GM10248 (cell line): ENCODE measurements around the gene IQSEC1.
"Not testable (repeated sequence)": the region's sequence is repeated elsewhere in the genome, so short reads cannot be mapped to it uniquely, and the experiment has no call there.

Experiments
- CTCF ChIA-PET: fragments of 300-600 bp; sonication (Branson Sonifier 250); formaldehyde crosslinking; extraction: SDS; loops from one replicate; lab custom pipeline; 2021; ENCODE audit warnings: antibody characterized with exemption; lab: Yijun Ruan, JAX
- POLR2A ChIA-PET: fragments of 350-650 bp; sonication (Branson Sonifier 250); formaldehyde crosslinking; extraction: SDS; loops from one replicate; lab custom pipeline; 2020; ENCODE audit warnings: antibody characterized with exemption; lab: Yijun Ruan, JAX
- DNase-seq: peaks from one replicate; pipeline ENCODE4 v3.0.0; 2012; ENCODE audit errors: extremely low spot score
- TF ChIP-seq, protein P1 (sequence below): IDR thresholded peaks from 2 replicates; pipeline ENCODE4 v1.5.1; 2012; ENCODE audit warnings: mild to moderate bottlenecking, low read depth; ENCODE audit errors: extremely low read depth, missing control alignments, control extremely low read depth

Gene IQSEC1

DNA sequence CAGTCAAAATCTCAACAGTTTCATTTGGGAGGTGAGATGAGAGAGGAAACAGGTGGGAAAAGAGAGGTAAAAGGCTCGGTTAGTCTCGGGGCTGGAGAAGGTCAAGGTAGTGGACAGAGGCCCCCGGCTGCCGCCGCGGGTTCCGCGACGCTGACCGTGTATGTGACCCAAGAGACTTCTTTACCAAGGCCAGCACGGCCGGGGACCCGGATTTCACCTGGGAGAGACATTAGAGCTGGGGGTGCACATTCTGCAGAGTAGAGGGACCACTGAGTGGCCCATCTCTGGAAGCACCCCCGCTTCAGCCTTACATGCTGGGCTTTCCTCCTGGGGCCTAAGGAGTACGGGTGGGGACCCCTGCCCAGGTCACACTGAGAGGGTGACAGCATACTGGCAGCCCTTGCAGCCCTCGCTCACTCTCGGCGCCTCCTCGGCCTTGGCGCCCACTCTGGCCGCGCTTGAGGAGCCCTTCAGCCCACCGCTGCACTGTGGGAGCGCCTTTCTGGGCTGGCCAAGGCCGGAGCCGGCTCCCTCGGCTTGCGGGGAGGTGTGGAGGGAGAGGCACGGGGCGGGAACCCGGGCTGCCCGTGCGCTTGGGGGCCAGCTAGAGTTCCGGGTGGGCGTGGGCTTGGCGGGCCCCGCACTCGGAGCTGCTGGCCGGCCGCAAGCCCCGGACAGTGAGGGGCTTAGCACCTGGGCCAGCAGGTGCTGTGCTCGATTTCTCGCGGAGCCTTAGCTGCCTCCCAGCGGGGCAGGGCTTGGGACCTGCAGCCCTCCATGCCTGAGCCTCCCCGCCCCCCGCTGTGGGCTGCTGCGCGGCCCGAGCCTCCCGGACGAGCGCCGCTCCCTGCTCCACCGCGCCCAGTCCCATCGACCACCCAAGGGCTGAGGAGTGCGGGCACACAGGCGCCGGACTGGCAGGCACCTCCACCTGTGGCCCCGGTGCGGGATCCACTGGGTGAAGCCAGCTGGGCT, 190.6 kb downstream of the IQSEC1 start:
- TF ChIP-seq, protein P1, sequence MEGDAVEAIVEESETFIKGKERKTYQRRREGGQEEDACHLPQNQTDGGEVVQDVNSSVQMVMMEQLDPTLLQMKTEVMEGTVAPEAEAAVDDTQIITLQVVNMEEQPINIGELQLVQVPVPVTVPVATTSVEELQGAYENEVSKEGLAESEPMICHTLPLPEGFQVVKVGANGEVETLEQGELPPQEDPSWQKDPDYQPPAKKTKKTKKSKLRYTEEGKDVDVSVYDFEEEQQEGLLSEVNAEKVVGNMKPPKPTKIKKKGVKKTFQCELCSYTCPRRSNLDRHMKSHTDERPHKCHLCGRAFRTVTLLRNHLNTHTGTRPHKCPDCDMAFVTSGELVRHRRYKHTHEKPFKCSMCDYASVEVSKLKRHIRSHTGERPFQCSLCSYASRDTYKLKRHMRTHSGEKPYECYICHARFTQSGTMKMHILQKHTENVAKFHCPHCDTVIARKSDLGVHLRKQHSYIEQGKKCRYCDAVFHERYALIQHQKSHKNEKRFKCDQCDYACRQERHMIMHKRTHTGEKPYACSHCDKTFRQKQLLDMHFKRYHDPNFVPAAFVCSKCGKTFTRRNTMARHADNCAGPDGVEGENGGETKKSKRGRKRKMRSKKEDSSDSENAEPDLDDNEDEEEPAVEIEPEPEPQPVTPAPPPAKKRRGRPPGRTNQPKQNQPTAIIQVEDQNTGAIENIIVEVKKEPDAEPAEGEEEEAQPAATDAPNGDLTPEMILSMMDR: no peak
- no peak for DNase-seq
- CTCF ChIA-PET: interaction anchor here (2.2 to 4.8 kb wide), 2 partner anchors 9 to 13 kb away, joined by 10 to 31 read pairs; no protein-coding TSS in a partner anchor
- POLR2A ChIA-PET: no interaction called here

DNA sequence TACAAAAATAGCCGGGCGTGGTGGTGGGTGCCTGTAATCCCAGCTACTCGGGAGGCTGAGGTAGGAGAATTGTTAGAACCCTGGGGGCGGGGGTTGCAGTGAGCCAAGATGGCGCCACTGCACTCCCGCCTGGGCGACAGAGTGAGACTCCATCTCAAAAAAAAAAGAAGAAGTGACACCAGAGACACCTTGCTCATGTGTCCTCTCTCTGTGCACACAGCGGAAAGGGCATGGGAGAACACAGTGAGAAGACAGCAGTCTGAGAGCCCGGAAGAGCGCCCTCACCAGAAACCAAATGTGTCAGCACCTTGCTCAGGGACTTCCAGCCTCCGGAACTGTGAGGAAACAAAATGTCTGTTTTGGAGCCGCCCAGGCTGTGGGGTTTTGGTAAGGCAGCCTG, 191.4 kb downstream of the IQSEC1 start:
- CTCF ChIA-PET: interaction anchor here (1.9 kb wide), 1 partner anchor 10 kb away, joined by 14 read pairs; no protein-coding TSS in a partner anchor
- DNase-seq, POLR2A ChIA-PET: not testable (repeated sequence)

DNA sequence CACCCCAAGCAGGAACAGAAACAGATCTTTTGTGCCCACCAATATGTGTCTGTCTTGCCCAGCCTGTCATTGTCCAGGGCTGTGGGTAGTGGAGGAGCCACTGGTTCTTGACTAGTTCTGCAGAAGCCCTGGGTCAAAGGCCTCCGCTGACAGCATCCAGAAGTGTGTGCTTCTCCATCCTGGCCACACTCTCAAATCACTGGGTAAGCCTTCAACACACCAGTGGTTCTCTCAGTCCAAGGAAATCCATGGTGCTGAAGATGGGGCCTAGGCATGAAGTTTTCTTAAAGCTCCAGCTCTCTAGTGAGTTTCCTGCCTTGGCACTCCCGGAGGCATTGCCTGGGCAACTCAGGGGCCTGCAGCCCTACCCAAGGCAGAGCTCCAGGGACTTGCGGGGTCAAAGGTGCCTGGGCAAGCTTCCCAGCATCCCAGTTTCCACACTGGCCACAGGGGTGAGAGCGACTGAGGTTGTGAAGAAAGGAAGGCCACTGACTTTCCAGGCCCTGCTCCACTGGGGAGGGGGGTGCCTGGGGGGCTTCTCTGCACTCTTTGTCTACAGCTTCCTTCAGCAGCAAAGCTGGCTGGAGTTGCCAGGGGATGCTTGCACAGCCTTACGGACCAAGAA, 193.9 kb downstream of the IQSEC1 start:
- TF ChIP-seq, protein P1: no peak
- CTCF ChIA-PET: interaction anchor here (0.9 to 2.4 kb wide), 4 partner anchors 8 to 116 kb away, joined by 3 to 14 read pairs (median 4); no protein-coding TSS in a partner anchor
- no peak for DNase-seq
- POLR2A ChIA-PET: no interaction called here

DNA sequence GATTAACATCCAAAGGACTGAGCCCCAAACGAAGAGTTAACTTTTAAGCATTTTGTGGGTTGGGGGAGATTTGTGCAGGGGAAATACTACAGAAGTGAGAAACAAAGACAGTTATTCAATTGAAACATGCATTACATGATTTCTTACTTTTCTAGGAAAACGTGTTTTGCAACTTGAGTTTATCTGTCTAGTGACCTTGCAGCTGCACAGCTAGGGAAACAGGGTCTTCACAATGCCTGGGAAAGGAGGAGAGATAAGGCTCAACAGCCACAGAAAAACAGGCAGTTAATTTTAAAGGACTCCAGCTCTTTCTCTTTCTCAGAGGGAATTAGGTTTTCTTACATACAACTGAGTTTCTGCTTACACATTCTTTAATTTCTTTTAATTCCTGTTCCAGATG, 194.5 kb downstream of the IQSEC1 start:
- CTCF ChIA-PET: interaction anchor here (1.0 to 2.4 kb wide), 4 partner anchors 9 to 19 kb away, joined by 3 to 14 read pairs (median 4); no protein-coding TSS in a partner anchor
- DNase-seq, POLR2A ChIA-PET: not testable (repeated sequence)

DNA sequence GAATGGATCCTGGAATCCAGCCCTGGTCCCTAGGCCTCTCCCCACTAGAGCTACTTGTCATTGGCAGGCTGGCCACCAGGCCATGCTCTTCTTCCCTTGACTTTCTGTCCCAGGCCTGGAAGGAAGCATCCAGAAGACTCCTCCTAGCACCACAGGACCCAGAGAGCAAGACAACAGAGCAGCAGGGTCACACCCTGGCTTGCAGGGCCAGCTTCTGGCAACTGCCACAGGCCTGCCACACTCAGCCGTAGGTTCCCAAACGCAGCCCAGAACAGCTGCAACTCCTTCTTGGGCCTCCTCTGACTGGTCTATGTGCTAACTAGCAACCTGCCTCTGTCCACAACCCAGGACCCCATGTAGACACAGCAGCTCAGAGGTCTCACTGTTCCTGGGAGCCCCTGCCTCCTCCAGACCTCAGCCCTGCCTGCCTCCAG, 195.1 kb downstream of the IQSEC1 start:
- POLR2A ChIA-PET: no interaction called here
- CTCF ChIA-PET: interaction anchor here (0.8 to 2.7 kb wide), 7 partner anchors 9 to 106 kb away, joined by 3 to 15 read pairs (median 6); partner anchors contain the start of gene RPL32
- no peak for DNase-seq
- TF ChIP-seq, protein P1: no peak

DNA sequence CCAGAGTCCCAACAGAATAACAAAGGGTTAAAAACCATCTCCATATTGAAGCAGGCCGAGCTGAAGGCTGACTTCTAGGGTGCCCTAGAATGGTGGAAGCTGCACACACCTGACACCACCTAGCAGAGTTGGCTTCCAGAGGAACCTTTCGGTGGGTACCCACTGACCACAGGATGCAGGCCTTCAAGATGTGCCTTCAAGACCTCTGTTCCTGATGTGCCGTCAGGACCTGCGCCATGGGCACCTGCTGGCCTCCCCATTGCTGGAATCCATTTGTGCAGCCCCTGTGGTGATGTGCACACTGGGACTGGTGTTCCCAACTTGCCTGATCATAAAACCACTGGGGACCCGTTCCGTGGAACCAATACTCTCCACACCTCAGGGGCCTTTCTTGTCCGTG, 196.2 kb downstream of the IQSEC1 start:
- ChIA-PET POLR2A (no interaction called here), CTCF (interaction anchor here (0.9 to 2.7 kb wide), 6 partner anchors 9 to 170 kb away, joined by 3 to 15 read pairs (median 6); no protein-coding TSS in a partner anchor)
- DNase-seq: no peak
- TF ChIP-seq, protein P1: no peak
